Measurements from ENCODE around the gene POFUT2. TPM values are rescaled to one million over a fixed set of nuclear protein-coding genes. Genes with fewer than 3 reads are reported as not detected.

POFUT2 gene
- total RNA-seq, 1 donor from 2014 or later: 22.5 TPM

DNA sequence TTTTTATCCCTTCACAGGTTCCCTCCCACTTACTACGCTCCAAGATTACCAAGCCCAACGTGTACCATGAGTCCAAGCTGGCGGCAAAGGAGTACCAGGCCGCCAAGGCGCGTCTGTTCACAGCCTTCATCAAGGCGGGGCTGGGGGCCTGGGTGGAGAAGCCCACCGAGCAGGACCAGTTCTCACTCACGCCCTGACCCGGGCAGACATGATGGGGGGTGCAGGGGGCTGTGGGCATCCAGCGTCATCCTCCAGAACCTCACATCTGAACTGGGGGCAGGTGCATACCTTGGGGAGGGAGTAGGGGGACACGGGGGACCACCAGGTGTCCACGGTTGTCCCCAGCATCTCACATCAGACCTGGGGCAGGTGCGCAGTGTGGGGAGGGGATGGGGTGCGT is 65.7 kb downstream of the POFUT2 start:
- Histone ChIP-seq H3K4me3 (ENCODE audit: low read depth, low read length) (no peak overlapping the region), H3K36me3 (ENCODE audit: control insufficient read depth, insufficient read depth, low read length) (no peaks in the 10 kb centered on the region), H3K27me3 (ENCODE audit: control insufficient read depth, insufficient read depth, low read length) (no peaks in the 10 kb centered on the region)
- TF ChIP-seq, protein P1, sequence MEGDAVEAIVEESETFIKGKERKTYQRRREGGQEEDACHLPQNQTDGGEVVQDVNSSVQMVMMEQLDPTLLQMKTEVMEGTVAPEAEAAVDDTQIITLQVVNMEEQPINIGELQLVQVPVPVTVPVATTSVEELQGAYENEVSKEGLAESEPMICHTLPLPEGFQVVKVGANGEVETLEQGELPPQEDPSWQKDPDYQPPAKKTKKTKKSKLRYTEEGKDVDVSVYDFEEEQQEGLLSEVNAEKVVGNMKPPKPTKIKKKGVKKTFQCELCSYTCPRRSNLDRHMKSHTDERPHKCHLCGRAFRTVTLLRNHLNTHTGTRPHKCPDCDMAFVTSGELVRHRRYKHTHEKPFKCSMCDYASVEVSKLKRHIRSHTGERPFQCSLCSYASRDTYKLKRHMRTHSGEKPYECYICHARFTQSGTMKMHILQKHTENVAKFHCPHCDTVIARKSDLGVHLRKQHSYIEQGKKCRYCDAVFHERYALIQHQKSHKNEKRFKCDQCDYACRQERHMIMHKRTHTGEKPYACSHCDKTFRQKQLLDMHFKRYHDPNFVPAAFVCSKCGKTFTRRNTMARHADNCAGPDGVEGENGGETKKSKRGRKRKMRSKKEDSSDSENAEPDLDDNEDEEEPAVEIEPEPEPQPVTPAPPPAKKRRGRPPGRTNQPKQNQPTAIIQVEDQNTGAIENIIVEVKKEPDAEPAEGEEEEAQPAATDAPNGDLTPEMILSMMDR (IDR thresholded peaks at IDR 0.05; ENCODE audit: insufficient read depth, low read length, poor library complexity, severe bottlenecking): no peak
- DNase-seq (ENCODE audit: low read depth): no peak

GRCh38 chr21:45220714-45221490 is 66.8 kb downstream of the POFUT2 start:
- DNase-seq (ENCODE audit: low read depth): no peak
- Histone ChIP-seq H3K36me3 (ENCODE audit: control insufficient read depth, insufficient read depth, low read length) (no peaks in the 10 kb centered on the region), H3K27me3 (ENCODE audit: control insufficient read depth, insufficient read depth, low read length) (no peaks in the 10 kb centered on the region), H3K4me3 (ENCODE audit: low read depth, low read length) (no peak overlapping the region)
- TF ChIP-seq, protein P1 (IDR thresholded peaks at IDR 0.05; ENCODE audit: insufficient read depth, low read length, poor library complexity, severe bottlenecking): no peak

- DNase-seq (ENCODE audit: low read depth): no peak
- no peak overlapping the region for H3K4me3 ChIP-seq (ENCODE audit: low read depth, low read length)
- H3K27me3 ChIP-seq (ENCODE audit: control insufficient read depth, insufficient read depth, low read length): no peaks in the 10 kb centered on the region
- H3K36me3 ChIP-seq (ENCODE audit: control insufficient read depth, insufficient read depth, low read length): no peaks in the 10 kb centered on the region
- TF ChIP-seq, protein P1 (IDR thresholded peaks at IDR 0.05; ENCODE audit: insufficient read depth, low read length, poor library complexity, severe bottlenecking): no peak
These were observed 67.6 kb downstream of the POFUT2 start for GRCh38 chr21:45220071-45220481.

DNA sequence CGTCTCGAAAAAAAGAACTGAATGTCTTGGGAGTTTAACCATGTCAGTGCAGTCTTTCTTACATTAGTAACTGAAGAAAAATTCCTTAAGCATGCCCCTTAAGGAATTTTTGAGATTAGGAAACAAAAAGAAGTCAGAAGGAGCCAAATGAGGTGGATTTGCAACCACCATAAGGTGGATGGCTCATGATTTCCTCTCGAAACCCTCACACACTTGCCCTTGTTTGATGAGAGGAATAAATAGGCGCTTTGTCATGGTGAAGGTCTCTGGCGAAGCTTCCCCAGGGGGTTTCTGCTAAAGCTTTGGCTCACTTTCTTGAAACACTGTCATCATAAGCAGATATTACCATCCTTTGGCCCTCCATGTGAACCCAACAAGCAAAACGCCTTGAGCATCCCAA is 68.2 kb downstream of the POFUT2 start:
- DNase-seq (ENCODE audit: low read depth): no peak
- H3K4me3 ChIP-seq (ENCODE audit: low read depth, low read length): no peak overlapping the region
- TF ChIP-seq, protein P1 (IDR thresholded peaks at IDR 0.05; ENCODE audit: insufficient read depth, low read length, poor library complexity, severe bottlenecking): no peak
- H3K27me3 ChIP-seq (ENCODE audit: control insufficient read depth, insufficient read depth, low read length): no peaks in the 10 kb centered on the region
- H3K36me3 ChIP-seq (ENCODE audit: control insufficient read depth, insufficient read depth, low read length): no peaks in the 10 kb centered on the region

GRCh38 chr21:45217010-45217409 is 70.7 kb downstream of the POFUT2 start:
- Histone ChIP-seq H3K36me3 (ENCODE audit: control insufficient read depth, insufficient read depth, low read length) (no peaks in the 10 kb centered on the region), H3K4me3 (ENCODE audit: low read depth, low read length) (no peak overlapping the region), H3K27me3 (ENCODE audit: control insufficient read depth, insufficient read depth, low read length) (no peaks in the 10 kb centered on the region)
- TF ChIP-seq, protein P1 (IDR thresholded peaks at IDR 0.05; ENCODE audit: insufficient read depth, low read length, poor library complexity, severe bottlenecking): no peak
- DNase-seq (ENCODE audit: low read depth): no peak

GRCh38 chr21:45215213-45215612 is 72.5 kb downstream of the POFUT2 start:
- no peak for DNase-seq (ENCODE audit: low read depth)
- TF ChIP-seq, protein P1 (IDR thresholded peaks at IDR 0.05; ENCODE audit: insufficient read depth, low read length, poor library complexity, severe bottlenecking): no peak
- no peaks in the 10 kb centered on the region for H3K36me3 ChIP-seq (ENCODE audit: control insufficient read depth, insufficient read depth, low read length)
- H3K4me3 ChIP-seq (ENCODE audit: low read depth, low read length): no peak overlapping the region
- H3K27me3 ChIP-seq (ENCODE audit: control insufficient read depth, insufficient read depth, low read length): no peaks in the 10 kb centered on the region

Measured in kidney epithelial cell (primary cell).